HEK293T (cell line): Measurements from ENCODE around the gene IL21R.
A peak's percentile ranks its signal among the peaks of the same experiment; 100 is the strongest.

Experiments
- CTCF ChIA-PET: fragments of 350-600 bp; formaldehyde crosslinking; extraction: SDS; loops from one replicate; lab custom pipeline; 2021; ENCODE audit warnings: antibody characterized with exemption, inconsistent platforms; lab: Yijun Ruan, JAX
- POLR2A ChIA-PET: fragments of 350-600 bp; formaldehyde crosslinking; extraction: SDS; loops from one replicate; lab custom pipeline; 2020; ENCODE audit warnings: antibody characterized with exemption, inconsistent platforms; lab: Yijun Ruan, JAX
- DNase-seq: peaks from one replicate; pipeline ENCODE4 v3.0.0; 2012; ENCODE audit warnings: mixed read lengths; ENCODE audit errors: extremely low spot score
- ARNT ChIP-seq: fragments of 450-650 bp; IDR thresholded peaks from 2 replicates; pipeline ENCODE4 v1.6.1; 2017; ENCODE audit warnings: mild to moderate bottlenecking
- BHLHE40 ChIP-seq: fragments of 450-650 bp; IDR thresholded peaks from 2 replicates; pipeline ENCODE4 v1.6.1; 2016; ENCODE audit warnings: mild to moderate bottlenecking, moderate library complexity, borderline replicate concordance
- CTBP1 ChIP-seq: fragments of 450-650 bp; IDR thresholded peaks from 2 replicates; pipeline ENCODE4 v1.6.1; 2016; ENCODE audit warnings: borderline replicate concordance
- ELF4 ChIP-seq: fragments of 450-650 bp; IDR thresholded peaks from 2 replicates; pipeline ENCODE4 v1.6.1; 2017; ENCODE audit warnings: antibody characterized with exemption
- FOXA1 ChIP-seq: fragments of 450-650 bp; IDR thresholded peaks from 2 replicates; pipeline ENCODE4 v1.6.1; 2016; ENCODE audit warnings: mild to moderate bottlenecking
- FOXK2 ChIP-seq: fragments of 450-650 bp; IDR thresholded peaks from 2 replicates; pipeline ENCODE4 v1.6.1; 2016; ENCODE audit warnings: mild to moderate bottlenecking
- FOXM1 ChIP-seq: fragments of 450-650 bp; IDR thresholded peaks from 2 replicates; pipeline ENCODE4 v1.6.1; 2017; ENCODE audit warnings: mild to moderate bottlenecking, borderline replicate concordance
- HDGF ChIP-seq: fragments of 450-650 bp; IDR thresholded peaks from 2 replicates; pipeline ENCODE4 v1.6.1; 2017; ENCODE audit warnings: antibody characterized with exemption, borderline replicate concordance
- L3MBTL2 ChIP-seq: fragments of 450-650 bp; conservative IDR thresholded peaks from 2 replicates; pipeline ENCODE4 v1.6.1; 2016; ENCODE audit warnings: mild to moderate bottlenecking
- LEF1 ChIP-seq: fragments of 450-650 bp; IDR thresholded peaks from 2 replicates; pipeline ENCODE4 v1.6.1; 2017; ENCODE audit warnings: mild to moderate bottlenecking, borderline replicate concordance
- NFRKB ChIP-seq: fragments of 450-650 bp; IDR thresholded peaks from 2 replicates; pipeline ENCODE4 v1.6.1; 2016; ENCODE audit warnings: mild to moderate bottlenecking, moderate library complexity
- PKNOX1 ChIP-seq: fragments of 450-650 bp; IDR thresholded peaks from 2 replicates; pipeline ENCODE4 v1.6.1; 2016
- SP1 ChIP-seq: fragments of 450-650 bp; IDR thresholded peaks from 2 replicates; pipeline ENCODE4 v1.6.1; 2017
- SUZ12 ChIP-seq: fragments of 450-650 bp; IDR thresholded peaks from 2 replicates; pipeline ENCODE4 v1.6.1; 2016; ENCODE audit warnings: mild to moderate bottlenecking
- TARDBP ChIP-seq: fragments of 450-650 bp; IDR thresholded peaks from 2 replicates; pipeline ENCODE4 v1.6.1; 2016
- ZNF384 ChIP-seq: fragments of 450-650 bp; IDR thresholded peaks from 2 replicates; pipeline ENCODE4 v1.6.1; 2016

IL21R gene

GRCh38 chr16:27401768-27402568 is at the start of gene IL21R:
Gene IL21R (plus strand): TSS chr16:27402174. CDS start chr16:27430072, 27,898 bp downstream.
- CTCF ChIA-PET = no interaction called here
- no peak for DNase-seq

GRCh38 chr16:27353853-27354252 is 48.1 kb upstream of the IL21R start:
- TF ChIP-seq L3MBTL2 (no peak), ZNF384 (no peak), SP1 (no peak), BHLHE40 (no peak), NFRKB (no peak), ELF4 (no peak), SUZ12 (no peak), FOXK2 (no peak), LEF1 (no peak), ARNT (no peak)
- ChIA-PET POLR2A (no interaction called here), CTCF (no interaction called here)
- DNase-seq = no peak

More at GRCh38 chr16:27401768-27402568, at the start of gene IL21R:
- POLR2A ChIA-PET = no interaction called here
- TF ChIP-seq LEF1 (no peak), ARNT (no peak), ELF4 (no peak), ZNF384 (no peak), SUZ12 (no peak), TARDBP (no peak), PKNOX1 (peak; percentile 44; the same call in 1 of the 2 replicates)

- ChIA-PET CTCF (interaction anchor here (0.5 to 1.3 kb wide), 2 partner anchors 13 to 15 kb away, joined by 3 to 6 read pairs; no protein-coding TSS in a partner anchor), POLR2A (no interaction called here)
- TF ChIP-seq FOXM1 = no peak
- TF ChIP-seq ELF4 = no peak
- TF ChIP-seq SUZ12 = no peak
- no peak for TF ChIP-seq FOXK2
- no peak for TF ChIP-seq PKNOX1
- TF ChIP-seq CTBP1 = no peak
- TF ChIP-seq HDGF = no peak
- TF ChIP-seq ARNT = no peak
- TF ChIP-seq BHLHE40 = no peak
- TF ChIP-seq L3MBTL2 = no peak
- no peak for TF ChIP-seq TARDBP
- TF ChIP-seq FOXA1 = no peak
- TF ChIP-seq LEF1 = no peak
- no peak for TF ChIP-seq NFRKB
- no peak for TF ChIP-seq ZNF384
- no peak for TF ChIP-seq SP1
- DNase-seq = peak; percentile 48
Measured at GRCh38 chr16:27355610-27356009, 46.4 kb upstream of the IL21R start.

- ChIA-PET CTCF (interaction anchor here (1.3 kb wide), 1 partner anchor 12 kb away, joined by 6 read pairs; no protein-coding TSS in a partner anchor), POLR2A (no interaction called here)
- TF ChIP-seq TARDBP (no peak), SP1 (no peak), SUZ12 (no peak), CTBP1 (no peak), ARNT (no peak), ZNF384 (no peak), FOXM1 (no peak), FOXA1 (no peak)
- no peak for DNase-seq
Measured at GRCh38 chr16:27356794-27357193, 45.2 kb upstream of the IL21R start.

GRCh38 chr16:27359051-27359450 is 42.9 kb upstream of the IL21R start:
- ChIA-PET POLR2A (no interaction called here), CTCF (no interaction called here)
- TF ChIP-seq LEF1 = no peak
- no peak for TF ChIP-seq SP1
- TF ChIP-seq HDGF = no peak
- no peak for TF ChIP-seq TARDBP
- TF ChIP-seq ZNF384 = no peak
- no peak for DNase-seq

- TF ChIP-seq ZNF384 (no peak), BHLHE40 (no peak), PKNOX1 (no peak), CTBP1 (no peak), NFRKB (no peak), FOXM1 (no peak), L3MBTL2 (no peak), HDGF (no peak), TARDBP (no peak), FOXK2 (no peak), SP1 (no peak), ELF4 (no peak), SUZ12 (no peak), FOXA1 (no peak), LEF1 (no peak)
- POLR2A ChIA-PET = no interaction called here
- CTCF ChIA-PET = no interaction called here
- DNase-seq = no peak
Measured at GRCh38 chr16:27359615-27360014, 42.4 kb upstream of the IL21R start.
